GM12878 (cell line): ENCODE data around the gene ZBTB14. TPM values are rescaled to one million over a fixed set of nuclear protein-coding genes. Genes with fewer than 3 reads are reported as not detected.

ENCODE experiments used
- ATAC-seq: fragments of 200-7000 bp; cut with Tn5 transposase; 3 replicates; pipeline ENCODE4 v1.9.1; 2020; ENCODE audit warnings: mild to moderate bottlenecking, moderate library complexity
- BruUV-seq: library from RNA; stranded (reverse); fragments of 400-500 nt; replicated peaks from 2 replicates; lab custom pipeline; 2021; lab: Mats Ljungman, UMichigan
- CTCF ChIA-PET: fragments of 300-600 bp; sonication (Branson Sonifier 250); formaldehyde crosslinking; extraction: SDS; loops from one replicate; lab custom pipeline; 2021; ENCODE audit warnings: inconsistent platforms; lab: Yijun Ruan, JAX
- POLR2A ChIA-PET: fragments of 350-600 bp; formaldehyde crosslinking; extraction: SDS; loops from one replicate; lab custom pipeline; 2021; ENCODE audit warnings: inconsistent platforms; lab: Charles Lee
- RAD21 ChIA-PET: fragments of 300-600 bp; sonication (Branson Sonifier 250); formaldehyde crosslinking; loops from one replicate; lab custom pipeline; 2023; ENCODE audit warnings: antibody characterized with exemption; ENCODE audit not compliant: unreplicated experiment; lab: Charles Lee
- SMC1A ChIA-PET: fragments of 300-600 bp; sonication (Branson Sonifier 250); formaldehyde crosslinking; loops from one replicate; lab custom pipeline; 2023; ENCODE audit not compliant: unreplicated experiment, uncharacterized antibody; lab: Charles Lee
- DNase-seq: peaks from one replicate; pipeline ENCODE4 v3.0.0-alpha.2; 2011; ENCODE audit warnings: low read depth, low spot score
- FAIRE-seq: peaks from 3 replicates; lab custom pipeline; 2011; peaks lifted over from hg19 to GRCh38; lab: Jason Lieb, UNC
- H2AFZ ChIP-seq: 2 replicates; pipeline ENCODE4 v1.6.0; 2011; ENCODE audit warnings: low read depth, low read length, control low read depth; ENCODE audit not compliant: control insufficient read depth
- H3K27ac ChIP-seq: 2 replicates; pipeline ENCODE4 v1.5.1; 2011; ENCODE audit warnings: control low read depth; ENCODE audit not compliant: control insufficient read depth, insufficient read depth
- H3K27me3 ChIP-seq, 2 experiments: replicated peaks in 1 of 2; 2 replicates each; pipeline versions ENCODE4 v1.6.0 to v1.6.1; 2011; ENCODE audit warnings: low read length in 1 of 2; ENCODE audit not compliant: control insufficient read depth in 2 of 2, insufficient read depth in 2 of 2
- H3K36me3 ChIP-seq, 2 experiments: 2 replicates each; pipeline ENCODE4 v1.5.1; 2011; ENCODE audit warnings: low read length in 1 of 2; ENCODE audit not compliant: control insufficient read depth in 2 of 2, insufficient read depth in 2 of 2
- H3K4me1 ChIP-seq: 2 replicates; pipeline ENCODE4 v1.6.1; 2011; ENCODE audit warnings: mild to moderate bottlenecking, low read length, moderate library complexity, mixed read lengths; ENCODE audit not compliant: control insufficient read depth, insufficient read depth
- H3K4me2 ChIP-seq: 2 replicates; pipeline ENCODE4 v1.6.0; 2011; ENCODE audit warnings: control low read depth; ENCODE audit not compliant: control insufficient read depth, insufficient read depth
- H3K4me3 ChIP-seq: fragments of 200-600 bp; sonication (generic); 2 replicates; pipeline ENCODE4 v1.5.1; 2016
- H3K79me2 ChIP-seq: 2 replicates; pipeline ENCODE4 v1.6.0; 2011; ENCODE audit warnings: low read length; ENCODE audit not compliant: control insufficient read depth, insufficient read depth
- H3K9ac ChIP-seq: 2 replicates; pipeline ENCODE4 v1.8.0; 2011; ENCODE audit warnings: low read length, control low read depth, mixed read lengths; ENCODE audit not compliant: control insufficient read depth, insufficient read depth
- H3K9me3 ChIP-seq: replicated peaks from 3 replicates; pipeline ENCODE4 v1.5.1; 2011; ENCODE audit warnings: mild to moderate bottlenecking, low read length; ENCODE audit not compliant: control insufficient read depth, insufficient read depth
- H4K20me1 ChIP-seq: 2 replicates; pipeline ENCODE4 v1.6.0; 2011; ENCODE audit not compliant: control insufficient read depth, insufficient read depth
- NFYB ChIP-seq: IDR thresholded peaks from 2 replicates; pipeline ENCODE4 v1.6.1; 2011; ENCODE audit warnings: low read depth, mild to moderate bottlenecking, low read length, improper control_type of control experiment, moderate library complexity; ENCODE audit not compliant: insufficient read depth
- NR2C1 ChIP-seq: fragments of 450-650 bp; IDR thresholded peaks from 2 replicates; pipeline ENCODE4 v1.6.1; 2017; ENCODE audit warnings: antibody characterized with exemption, mild to moderate bottlenecking, moderate library complexity
- STAT1 ChIP-seq: fragments of 450-650 bp; conservative IDR thresholded peaks from 2 replicates; pipeline ENCODE4 v1.6.1; 2014; ENCODE audit warnings: antibody characterized with exemption, mild to moderate bottlenecking
- TBL1XR1 ChIP-seq: IDR thresholded peaks from 2 replicates; pipeline ENCODE4 v1.6.1; 2012; ENCODE audit warnings: low read depth, low read length, improper control_type of control experiment
- WGBS: methylation state at CpG from one replicate; pipeline ENCODE4 v1.1.6; 2016; ENCODE audit warnings: low lambda C conversion rate; ENCODE audit not compliant: insufficient replicate concordance, insufficient coverage; ENCODE audit errors: missing lambda C conversion rate; 5-methylcytosine and 5-hydroxymethylcytosine counted together
- in situ Hi-C: fragments of 300-500 bp; cut with MboI; formaldehyde crosslinking; loops from 9 replicates; pipeline ENCODE4 v1.14.3; 2018; ENCODE audit warnings: mixed read lengths
- intact Hi-C: fragments of 100-400 bp; cut with micrococcal nuclease; formaldehyde crosslinking; loops from one replicate; pipeline ENCODE4 v1.14.2; 2022; ENCODE audit not compliant: unreplicated experiment
- polyA plus RNA-seq, 11 experiments: library from polyadenylated mRNA; depleted of rRNA in 4 of 11; unstranded in 6 of 11; stranded (reverse) in 5 of 11; fragments of >200 nt; fragmentation: Nextera tagmentation in 4 of 11; fragmentation: Illumina TruSeq in 1 of 11; extraction: Ambion mirVana in 4 of 11; extraction: Trizol in 1 of 11; gene quantifications; 1 replicate in 1 of 11; 2 replicates in 10 of 11; pipeline versions ENCODE4 v1.2.1 to v1.2.3, GENCODE V29; 2011 to 2016; ENCODE audit warnings: inconsistent platforms in 2 of 11, missing spikeins in 2 of 11, low read depth in 1 of 11
- total RNA-seq, 4 experiments: library from RNA; depleted of rRNA in 3 of 4; stranded (reverse); fragments of >200 nt in 3 of 4; fragmentation: Illumina TruSeq in 1 of 4; extraction: Trizol in 1 of 4; gene quantifications; 2 replicates each; pipeline versions ENCODE4 v1.2.1 to v1.2.3, GENCODE V29; 2013 to 2021
- TF ChIP-seq, protein P1 (sequence below): fragments of 450-650 bp; formaldehyde crosslinking; IDR thresholded peaks from 2 replicates; pipeline ENCODE4 v1.5.0; 2022; ENCODE audit warnings: mild to moderate bottlenecking, missing genetic modification characterization
- TF ChIP-seq, protein P2 (sequence below): fragments of 150-350 bp; IDR thresholded peaks from 2 replicates; pipeline ENCODE4 v1.6.1; 2016; ENCODE audit warnings: low read depth, low read length
- TF ChIP-seq, protein P3 (sequence below): fragments of 450-650 bp; IDR thresholded peaks from 2 replicates; pipeline ENCODE4 v1.6.1; 2018; ENCODE audit warnings: borderline replicate concordance, mild to moderate bottlenecking; ENCODE audit not compliant: partially characterized antibody

Gene ZBTB14
- total and polyA plus RNA-seq, 10 of the 15 experiments (the other 5 are each of a cell fraction or from before 2014, with no cell fraction given), result 4.4 to 21.2 (median 11.1) TPM

DNA sequence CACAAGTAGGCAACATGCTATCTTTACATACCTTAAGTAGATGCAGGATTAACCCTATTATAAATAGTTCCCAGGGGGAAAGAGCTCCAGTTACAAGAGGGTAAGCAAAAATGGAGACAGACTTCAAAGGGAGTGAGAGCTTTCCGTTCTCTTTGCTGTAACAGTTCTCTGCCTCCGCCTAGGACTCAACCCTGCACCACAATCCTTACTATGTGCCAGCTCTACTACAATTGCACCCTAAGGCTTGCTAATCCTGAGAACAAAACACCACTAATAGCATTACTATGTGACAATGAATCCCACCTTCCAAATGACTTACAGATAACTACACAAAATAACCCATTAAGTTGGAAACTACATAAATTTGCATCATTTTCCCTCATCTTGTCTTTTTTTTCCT lies 7.7 kb downstream of the ZBTB14 start:
- Histone ChIP-seq H3K9me3 (no peaks in the 10 kb centered on the region), H3K4me3 (no peak overlapping the region), H3K4me2 (no peak overlapping the region), H2AFZ (no peak overlapping the region), H4K20me1 (no peaks in the 10 kb centered on the region), H3K4me1 (no peaks in the 10 kb centered on the region), H3K79me2 (no peaks in the 10 kb centered on the region), H3K27ac (no peak overlapping the region), H3K36me3 (peaks cover 0 to 8% of the 10 kb centered on the region in 2 experiments; a peak in 2 of 4 replicates), H3K9ac (no peak overlapping the region), H3K27me3 (no peaks in the 10 kb centered on the region)
- WGBS, result 60% methylated on average over 2 of the region's 2 CpGs
- BruUV-seq, result no TSS peak
- RAD21 ChIA-PET, result no interaction called here
- in situ Hi-C loops (no loop called here), intact Hi-C loops (no loop called here)
- SMC1A ChIA-PET, result interaction anchor here (0.7 to 2.0 kb wide), 3 partner anchors 9 to 50 kb away, joined by 3 to 5 read pairs (median 4); no protein-coding TSS in a partner anchor
- DNase-seq (no peak), FAIRE-seq (no peak), ATAC-seq (no peak)
- CTCF ChIA-PET, result no interaction called here
- POLR2A ChIA-PET, result interaction anchor here (1.4 kb wide), 1 partner anchor 50 kb away, joined by 6 read pairs; no protein-coding TSS in a partner anchor
- TF ChIP-seq NR2C1 (no peak), NFYB (no peak), TBL1XR1 (no peak), STAT1 (no peak)
- TF ChIP-seq, protein P1, sequence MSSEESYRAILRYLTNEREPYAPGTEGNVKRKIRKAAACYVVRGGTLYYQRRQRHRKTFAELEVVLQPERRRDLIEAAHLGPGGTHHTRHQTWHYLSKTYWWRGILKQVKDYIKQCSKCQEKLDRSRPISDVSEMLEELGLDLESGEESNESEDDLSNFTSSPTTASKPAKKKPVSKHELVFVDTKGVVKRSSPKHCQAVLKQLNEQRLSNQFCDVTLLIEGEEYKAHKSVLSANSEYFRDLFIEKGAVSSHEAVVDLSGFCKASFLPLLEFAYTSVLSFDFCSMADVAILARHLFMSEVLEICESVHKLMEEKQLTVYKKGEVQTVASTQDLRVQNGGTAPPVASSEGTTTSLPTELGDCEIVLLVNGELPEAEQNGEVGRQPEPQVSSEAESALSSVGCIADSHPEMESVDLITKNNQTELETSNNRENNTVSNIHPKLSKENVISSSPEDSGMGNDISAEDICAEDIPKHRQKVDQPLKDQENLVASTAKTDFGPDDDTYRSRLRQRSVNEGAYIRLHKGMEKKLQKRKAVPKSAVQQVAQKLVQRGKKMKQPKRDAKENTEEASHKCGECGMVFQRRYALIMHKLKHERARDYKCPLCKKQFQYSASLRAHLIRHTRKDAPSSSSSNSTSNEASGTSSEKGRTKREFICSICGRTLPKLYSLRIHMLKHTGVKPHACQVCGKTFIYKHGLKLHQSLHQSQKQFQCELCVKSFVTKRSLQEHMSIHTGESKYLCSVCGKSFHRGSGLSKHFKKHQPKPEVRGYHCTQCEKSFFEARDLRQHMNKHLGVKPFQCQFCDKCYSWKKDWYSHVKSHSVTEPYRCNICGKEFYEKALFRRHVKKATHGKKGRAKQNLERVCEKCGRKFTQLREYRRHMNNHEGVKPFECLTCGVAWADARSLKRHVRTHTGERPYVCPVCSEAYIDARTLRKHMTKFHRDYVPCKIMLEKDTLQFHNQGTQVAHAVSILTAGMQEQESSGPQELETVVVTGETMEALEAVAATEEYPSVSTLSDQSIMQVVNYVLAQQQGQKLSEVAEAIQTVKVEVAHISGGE, result no peak
- TF ChIP-seq, protein P2, sequence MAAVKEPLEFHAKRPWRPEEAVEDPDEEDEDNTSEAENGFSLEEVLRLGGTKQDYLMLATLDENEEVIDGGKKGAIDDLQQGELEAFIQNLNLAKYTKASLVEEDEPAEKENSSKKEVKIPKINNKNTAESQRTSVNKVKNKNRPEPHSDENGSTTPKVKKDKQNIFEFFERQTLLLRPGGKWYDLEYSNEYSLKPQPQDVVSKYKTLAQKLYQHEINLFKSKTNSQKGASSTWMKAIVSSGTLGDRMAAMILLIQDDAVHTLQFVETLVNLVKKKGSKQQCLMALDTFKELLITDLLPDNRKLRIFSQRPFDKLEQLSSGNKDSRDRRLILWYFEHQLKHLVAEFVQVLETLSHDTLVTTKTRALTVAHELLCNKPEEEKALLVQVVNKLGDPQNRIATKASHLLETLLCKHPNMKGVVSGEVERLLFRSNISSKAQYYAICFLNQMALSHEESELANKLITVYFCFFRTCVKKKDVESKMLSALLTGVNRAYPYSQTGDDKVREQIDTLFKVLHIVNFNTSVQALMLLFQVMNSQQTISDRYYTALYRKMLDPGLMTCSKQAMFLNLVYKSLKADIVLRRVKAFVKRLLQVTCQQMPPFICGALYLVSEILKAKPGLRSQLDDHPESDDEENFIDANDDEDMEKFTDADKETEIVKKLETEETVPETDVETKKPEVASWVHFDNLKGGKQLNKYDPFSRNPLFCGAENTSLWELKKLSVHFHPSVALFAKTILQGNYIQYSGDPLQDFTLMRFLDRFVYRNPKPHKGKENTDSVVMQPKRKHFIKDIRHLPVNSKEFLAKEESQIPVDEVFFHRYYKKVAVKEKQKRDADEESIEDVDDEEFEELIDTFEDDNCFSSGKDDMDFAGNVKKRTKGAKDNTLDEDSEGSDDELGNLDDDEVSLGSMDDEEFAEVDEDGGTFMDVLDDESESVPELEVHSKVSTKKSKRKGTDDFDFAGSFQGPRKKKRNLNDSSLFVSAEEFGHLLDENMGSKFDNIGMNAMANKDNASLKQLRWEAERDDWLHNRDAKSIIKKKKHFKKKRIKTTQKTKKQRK, result no peak
- TF ChIP-seq, protein P3, sequence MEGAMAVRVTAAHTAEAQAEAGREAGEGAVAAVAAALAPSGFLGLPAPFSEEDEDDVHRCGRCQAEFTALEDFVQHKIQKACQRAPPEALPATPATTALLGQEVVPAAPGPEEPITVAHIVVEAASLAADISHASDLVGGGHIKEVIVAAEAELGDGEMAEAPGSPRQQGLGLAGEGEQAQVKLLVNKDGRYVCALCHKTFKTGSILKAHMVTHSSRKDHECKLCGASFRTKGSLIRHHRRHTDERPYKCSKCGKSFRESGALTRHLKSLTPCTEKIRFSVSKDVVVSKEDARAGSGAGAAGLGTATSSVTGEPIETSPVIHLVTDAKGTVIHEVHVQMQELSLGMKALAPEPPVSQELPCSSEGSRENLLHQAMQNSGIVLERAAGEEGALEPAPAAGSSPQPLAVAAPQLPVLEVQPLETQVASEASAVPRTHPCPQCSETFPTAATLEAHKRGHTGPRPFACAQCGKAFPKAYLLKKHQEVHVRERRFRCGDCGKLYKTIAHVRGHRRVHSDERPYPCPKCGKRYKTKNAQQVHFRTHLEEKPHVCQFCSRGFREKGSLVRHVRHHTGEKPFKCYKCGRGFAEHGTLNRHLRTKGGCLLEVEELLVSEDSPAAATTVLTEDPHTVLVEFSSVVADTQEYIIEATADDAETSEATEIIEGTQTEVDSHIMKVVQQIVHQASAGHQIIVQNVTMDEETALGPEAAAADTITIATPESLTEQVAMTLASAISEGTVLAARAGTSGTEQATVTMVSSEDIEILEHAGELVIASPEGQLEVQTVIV, result no peak
